ENCODE results near the gene FKTN. TPM values are rescaled to one million over a fixed set of nuclear protein-coding genes. Genes with fewer than 3 reads are reported as not detected.

The FKTN gene
- total and polyA plus RNA-seq, 2 experiments from 2014 or later = 5.3 to 10.5 TPM

DNA sequence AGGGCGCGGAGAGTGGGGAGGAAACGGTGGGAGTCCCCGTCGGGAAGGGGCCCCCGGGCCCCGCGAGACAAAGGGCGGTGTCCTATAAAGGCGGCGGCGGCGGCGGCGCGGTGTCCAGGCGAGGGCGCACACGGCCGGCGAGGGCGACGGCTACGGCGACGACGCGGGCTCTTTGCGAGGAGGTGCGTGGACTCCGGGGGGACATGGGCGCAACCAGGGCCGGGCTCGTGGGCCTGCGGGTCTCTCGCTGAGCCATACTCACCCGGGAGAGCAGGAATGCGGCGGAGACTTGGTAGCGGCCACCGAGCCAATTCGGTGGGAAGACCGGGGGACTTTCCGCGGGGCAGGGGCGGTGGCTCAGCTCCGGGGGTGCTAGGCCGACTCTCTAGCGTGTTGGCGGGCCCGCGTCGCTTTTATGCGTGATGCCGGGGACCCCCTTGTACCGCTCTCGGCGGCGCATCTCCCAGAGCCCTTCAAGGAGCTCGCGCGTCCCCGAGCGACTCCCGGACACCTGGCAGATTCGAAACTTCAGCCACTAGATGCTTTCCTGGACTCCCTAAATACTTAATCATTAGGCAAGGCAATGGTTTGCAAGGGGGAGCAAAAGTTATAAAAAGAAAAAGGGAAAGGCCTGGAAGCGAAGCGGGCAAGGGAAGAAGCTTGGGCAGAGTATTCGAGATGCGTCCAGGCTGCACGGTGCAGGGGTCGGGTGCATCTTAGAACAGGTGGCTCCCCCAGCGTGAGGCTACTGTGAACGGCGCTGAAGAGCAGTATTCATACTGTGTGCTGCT lies 98.4 kb downstream of the FKTN start:
- Histone ChIP-seq H3K27me3 (peaks cover 65% of the 10 kb centered on the region), H3K27ac (no peak overlapping the region), H3K4me1 (ENCODE audit: low read depth) (no peaks in the 10 kb centered on the region), H3K4me3 (peak overlapping the region; percentile 37), H3K9me3 (ENCODE audit: low read depth) (no peaks in the 10 kb centered on the region), H3K36me3 (no peaks in the 10 kb centered on the region)
- DNase-seq (ENCODE audit: low read depth in 1 of 2, low spot score in 1 of 2) = peak in 1 of 2 donors; percentile 65
- TF ChIP-seq, protein P1, sequence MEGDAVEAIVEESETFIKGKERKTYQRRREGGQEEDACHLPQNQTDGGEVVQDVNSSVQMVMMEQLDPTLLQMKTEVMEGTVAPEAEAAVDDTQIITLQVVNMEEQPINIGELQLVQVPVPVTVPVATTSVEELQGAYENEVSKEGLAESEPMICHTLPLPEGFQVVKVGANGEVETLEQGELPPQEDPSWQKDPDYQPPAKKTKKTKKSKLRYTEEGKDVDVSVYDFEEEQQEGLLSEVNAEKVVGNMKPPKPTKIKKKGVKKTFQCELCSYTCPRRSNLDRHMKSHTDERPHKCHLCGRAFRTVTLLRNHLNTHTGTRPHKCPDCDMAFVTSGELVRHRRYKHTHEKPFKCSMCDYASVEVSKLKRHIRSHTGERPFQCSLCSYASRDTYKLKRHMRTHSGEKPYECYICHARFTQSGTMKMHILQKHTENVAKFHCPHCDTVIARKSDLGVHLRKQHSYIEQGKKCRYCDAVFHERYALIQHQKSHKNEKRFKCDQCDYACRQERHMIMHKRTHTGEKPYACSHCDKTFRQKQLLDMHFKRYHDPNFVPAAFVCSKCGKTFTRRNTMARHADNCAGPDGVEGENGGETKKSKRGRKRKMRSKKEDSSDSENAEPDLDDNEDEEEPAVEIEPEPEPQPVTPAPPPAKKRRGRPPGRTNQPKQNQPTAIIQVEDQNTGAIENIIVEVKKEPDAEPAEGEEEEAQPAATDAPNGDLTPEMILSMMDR (IDR thresholded peaks at IDR 0.05; ENCODE audit: low read depth, low read length) = peak; percentile 28

DNA sequence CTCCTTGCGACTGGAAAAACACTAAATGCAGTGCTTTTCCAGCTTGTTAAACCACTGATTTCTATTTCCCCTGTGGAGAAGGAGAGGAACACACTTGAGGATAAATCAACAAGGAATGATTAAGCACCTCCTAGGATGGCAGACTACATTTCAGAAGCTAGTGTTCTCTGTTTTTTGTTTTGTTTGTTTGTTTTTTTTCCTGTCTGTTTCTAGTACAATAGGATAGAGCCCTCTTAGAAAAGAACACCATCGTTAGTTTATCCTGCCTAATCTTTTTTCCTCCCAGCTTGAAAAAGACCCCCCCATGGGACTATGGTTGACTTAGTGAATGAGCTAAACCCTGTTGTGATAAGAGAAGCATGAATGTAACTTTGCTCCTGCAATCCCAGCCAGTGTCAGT lies 100.4 kb downstream of the FKTN start:
- H3K27ac ChIP-seq = no peak overlapping the region
- DNase-seq (ENCODE audit: low read depth in 1 of 2, low spot score in 1 of 2) = no peak
- no peaks in the 10 kb centered on the region for H3K36me3 ChIP-seq
- TF ChIP-seq, protein P1 (IDR thresholded peaks at IDR 0.05; ENCODE audit: low read depth, low read length) = no peak
- H3K9me3 ChIP-seq (ENCODE audit: low read depth) = no peaks in the 10 kb centered on the region
- H3K27me3 ChIP-seq = peaks cover 50% of the 10 kb centered on the region
- no peak overlapping the region for H3K4me3 ChIP-seq
- H3K4me1 ChIP-seq (ENCODE audit: low read depth) = no peaks in the 10 kb centered on the region

DNA sequence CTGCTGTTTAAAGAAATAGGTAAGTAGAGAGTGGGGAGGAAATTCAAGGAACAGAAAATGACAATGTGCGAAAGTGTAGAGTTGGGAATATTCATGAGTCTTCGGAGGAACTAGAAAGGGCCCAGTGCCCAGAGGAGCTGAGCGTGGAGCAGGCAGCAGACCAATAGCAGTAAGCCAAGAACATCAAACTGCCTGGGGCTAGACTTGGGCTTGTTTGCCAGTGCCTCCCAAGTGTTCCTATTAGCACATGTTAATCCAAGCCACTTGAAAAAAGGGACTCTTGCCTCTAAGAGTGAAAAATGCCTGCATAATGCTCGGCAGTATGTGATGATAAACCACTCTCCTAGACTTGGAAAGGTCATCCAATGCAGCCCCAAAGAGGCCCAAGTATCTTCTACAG lies 103.1 kb downstream of the FKTN start:
- Histone ChIP-seq H3K27me3 (peaks cover 24% of the 10 kb centered on the region), H3K4me3 (no peak overlapping the region), H3K9me3 (ENCODE audit: low read depth) (no peaks in the 10 kb centered on the region), H3K36me3 (no peaks in the 10 kb centered on the region), H3K27ac (no peak overlapping the region), H3K4me1 (ENCODE audit: low read depth) (no peaks in the 10 kb centered on the region)
- TF ChIP-seq, protein P1 (IDR thresholded peaks at IDR 0.05; ENCODE audit: low read depth, low read length) = no peak
- DNase-seq (ENCODE audit: low read depth in 1 of 2, low spot score in 1 of 2) = no peak

DNA sequence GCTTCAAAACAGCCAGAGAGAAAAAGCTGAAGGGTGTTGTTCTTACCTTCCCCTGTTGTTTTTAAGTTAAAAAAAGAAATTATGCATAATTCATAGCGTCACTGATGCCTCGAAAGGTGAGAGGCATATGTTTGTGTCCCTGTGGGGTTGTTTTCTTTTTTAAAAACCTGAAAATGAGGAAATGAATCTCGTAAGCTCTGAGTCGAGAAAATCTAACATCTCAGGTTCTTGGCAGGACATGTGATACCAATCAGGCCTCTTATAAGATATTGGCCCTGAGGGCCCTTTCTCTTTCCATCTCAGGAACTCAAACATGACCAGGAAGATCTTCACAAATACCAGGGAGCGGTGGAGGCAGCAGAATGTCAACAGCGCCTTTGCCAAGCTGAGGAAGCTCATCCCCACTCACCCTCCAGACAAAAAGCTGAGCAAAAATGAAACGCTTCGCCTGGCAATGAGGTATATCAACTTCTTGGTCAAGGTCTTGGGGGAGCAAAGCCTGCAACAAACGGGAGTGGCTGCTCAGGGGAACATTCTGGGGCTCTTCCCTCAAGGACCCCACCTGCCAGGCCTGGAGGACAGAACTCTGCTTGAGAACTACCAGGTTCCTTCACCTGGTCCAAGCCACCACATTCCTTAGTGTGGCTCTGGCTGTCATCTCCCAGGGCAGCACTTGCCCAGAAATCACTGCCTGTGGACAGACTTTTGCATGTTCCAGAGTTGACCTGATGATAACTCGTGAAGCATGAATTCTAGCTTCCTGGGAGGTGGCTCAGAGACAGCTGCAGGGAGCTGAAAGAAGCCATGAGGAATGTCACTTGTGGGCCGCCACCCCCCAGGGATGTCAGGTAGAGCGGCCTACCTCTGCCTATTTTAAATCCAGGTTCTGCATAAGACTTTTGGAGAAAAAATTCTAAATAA lies 104.5 kb downstream of the FKTN start, which contains the start of gene TAL2:
TAL2 (plus strand) TSS at position 274 of the 921 bp plus-strand sequence; CDS start at position 314, 40 bp downstream.
- H3K27ac ChIP-seq = no peak within 1 kb of the TSS
- TF ChIP-seq, protein P1 (IDR thresholded peaks at IDR 0.05; ENCODE audit: low read depth, low read length) = no peak
- no peak for DNase-seq (ENCODE audit: low read depth in 1 of 2, low spot score in 1 of 2)
- H3K4me3 ChIP-seq = no peak within 1 kb of the TSS
- H3K27me3 ChIP-seq = peaks cover 10% of the 10 kb centered on the region
- H3K9me3 ChIP-seq (ENCODE audit: low read depth) = no peaks in the 10 kb centered on the region
- H3K4me1 ChIP-seq (ENCODE audit: low read depth) = no peaks in the 10 kb centered on the region
- no peaks in the 10 kb centered on the region for H3K36me3 ChIP-seq

DNA sequence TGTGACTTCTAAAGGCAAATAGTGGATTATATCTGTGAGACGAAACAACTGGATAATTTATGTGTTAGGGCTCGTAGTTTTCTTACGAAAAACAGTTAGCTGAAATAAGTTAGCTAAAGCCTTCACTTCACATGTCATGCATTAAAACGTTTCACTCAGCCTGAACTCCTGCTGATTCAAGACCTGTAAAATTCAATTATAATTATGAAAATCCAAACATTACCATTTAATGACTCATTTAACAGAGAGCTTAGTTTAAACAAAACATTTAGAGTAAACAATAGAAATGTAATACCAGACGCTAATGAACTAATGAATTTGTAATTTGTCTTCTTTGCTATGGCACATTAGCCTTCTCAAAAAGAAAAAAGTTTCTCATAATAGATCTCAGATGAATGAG lies 106.0 kb downstream of the FKTN start:
- Histone ChIP-seq H3K9me3 (ENCODE audit: low read depth) (no peaks in the 10 kb centered on the region), H3K4me1 (ENCODE audit: low read depth) (peaks cover 3% of the 10 kb centered on the region), H3K36me3 (no peaks in the 10 kb centered on the region), H3K27me3 (no peaks in the 10 kb centered on the region), H3K4me3 (no peak overlapping the region), H3K27ac (no peak overlapping the region)
- TF ChIP-seq, protein P1 (IDR thresholded peaks at IDR 0.05; ENCODE audit: low read depth, low read length) = no peak
- no peak for DNase-seq (ENCODE audit: low read depth in 1 of 2, low spot score in 1 of 2)

Data from cardiac muscle cell (in vitro differentiated cells and primary cell).